Stimulated activated naive B cell treated with anti-CD40 and anti-IgM and Interleukin-4, amounts not matched to agents 10 μg/mL and 1 μg/mL and 100 μg/mL, for 72 hours (primary cell): ENCODE results near the gene ZSWIM6.
"Not testable (repeated sequence)": the region's sequence is repeated elsewhere in the genome, so short reads cannot be mapped to it uniquely, and the experiment has no call there.

Experiments
- ATAC-seq, 2 donors: fragments of 150-1000 bp; cut with Tn5 transposase; replicated peaks; 2 replicates each; pipeline ENCODE4 v1.10.0; 2021; ENCODE audit warnings: moderate library complexity in 1 of 2
- DNase-seq: peaks from one replicate; pipeline ENCODE4 v3.0.0; 2021
- H3K27ac Mint-ChIP-seq: one replicate; pipeline ENCODE4 v1.8.0; 2022; ENCODE audit warnings: mild to moderate bottlenecking, mixed read lengths
- H3K27me3 Mint-ChIP-seq, 2 donors: one replicate each; pipeline ENCODE4 v1.8.0; 2022; ENCODE audit warnings: mixed read lengths in 2 of 2
- H3K36me3 Mint-ChIP-seq, 2 donors: one replicate each; pipeline ENCODE4 v1.8.0; 2022; ENCODE audit warnings: mixed read lengths in 2 of 2, mild to moderate bottlenecking in 1 of 2
- H3K4me1 Mint-ChIP-seq, 2 donors: one replicate each; pipeline ENCODE4 v1.8.0; 2022; ENCODE audit warnings: mixed read lengths in 2 of 2, mild to moderate bottlenecking in 1 of 2
- H3K4me3 Mint-ChIP-seq, 2 donors: one replicate each; pipeline ENCODE4 v1.8.0; 2022; ENCODE audit warnings: mild to moderate bottlenecking in 2 of 2, mixed read lengths in 2 of 2, moderate library complexity in 1 of 2
- H3K9me3 Mint-ChIP-seq, 2 donors: one replicate each; pipeline ENCODE4 v1.8.0; 2022; ENCODE audit warnings: mixed read lengths in 2 of 2, mild to moderate bottlenecking in 1 of 2

ZSWIM6 gene

DNA sequence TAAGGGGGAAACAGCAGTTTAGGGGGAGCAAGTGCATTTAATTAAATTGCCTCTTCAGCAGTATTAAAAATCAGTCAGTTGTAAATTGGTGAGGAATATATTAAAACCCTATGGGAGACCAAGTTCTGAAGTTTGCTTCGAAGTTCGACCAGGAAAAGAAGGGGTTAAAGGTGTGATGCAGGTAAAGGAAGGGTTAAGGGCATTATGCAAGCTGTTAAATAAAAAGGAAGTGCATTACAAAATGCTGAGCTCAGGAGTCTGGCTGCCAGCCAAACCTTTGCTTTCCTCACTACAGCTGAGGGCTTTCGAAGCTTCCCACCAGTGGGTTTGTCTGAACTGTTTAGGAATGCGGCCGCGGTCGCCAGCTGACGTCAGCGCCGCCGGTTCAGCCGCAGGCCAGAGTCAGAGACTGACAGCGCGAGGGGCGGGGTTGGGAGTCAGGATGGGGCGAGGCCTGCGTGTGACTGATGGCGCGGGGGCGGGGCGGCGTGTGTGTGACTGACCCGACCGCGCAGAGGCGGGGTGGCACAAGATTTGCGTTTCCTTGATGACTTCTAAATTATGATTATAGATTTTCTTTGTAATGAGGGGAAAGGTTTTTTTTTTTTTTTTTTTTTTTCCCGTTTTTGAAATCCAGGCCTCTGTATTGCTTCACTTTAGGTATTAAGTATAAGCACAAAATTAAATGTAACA lies 76.6 kb downstream of the ZSWIM6 start:
- Mint-ChIP-seq H3K4me3 (peak overlapping the region; percentile 81 to 82), H3K9me3 (no peaks in the 10 kb centered on the region), H3K4me1 (peaks cover 11 to 51% of the 10 kb centered on the region in 2 donors), H3K27ac (peak overlapping the region; percentile 91), H3K27me3 (no peaks in the 10 kb centered on the region), H3K36me3 (no peaks in the 10 kb centered on the region)
- ATAC-seq (peak; percentile 99 to 100), DNase-seq (peak; percentile 96)

DNA sequence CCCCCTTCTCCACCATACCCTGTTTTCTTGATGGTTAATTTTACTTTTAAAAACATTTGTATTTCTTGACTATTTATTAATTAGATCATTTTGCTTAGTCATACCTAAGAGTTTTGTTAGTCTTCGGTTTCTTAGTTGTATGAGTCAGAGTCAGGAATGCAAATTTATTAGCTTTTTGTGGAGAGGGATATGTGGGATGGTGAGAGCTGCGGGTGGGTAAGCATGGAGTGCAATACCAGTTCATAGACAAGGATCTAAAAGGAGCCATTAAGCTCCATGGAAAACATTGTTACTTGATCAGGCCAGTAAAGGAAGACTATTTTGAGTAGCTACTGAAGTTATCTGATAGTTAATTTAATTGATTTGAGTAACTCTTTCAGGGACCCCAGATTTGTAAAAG lies 77.5 kb downstream of the ZSWIM6 start:
- no peaks in the 10 kb centered on the region for H3K27me3 Mint-ChIP-seq
- no peaks in the 10 kb centered on the region for H3K9me3 Mint-ChIP-seq
- ATAC-seq (no peak), DNase-seq (no peak)
- no peaks in the 10 kb centered on the region for H3K36me3 Mint-ChIP-seq
- H3K4me3 Mint-ChIP-seq: peak overlapping the region in 1 of 2 donors; percentile 4
- peaks cover 16 to 50% of the 10 kb centered on the region in 2 donors for H3K4me1 Mint-ChIP-seq
- H3K27ac Mint-ChIP-seq: no peak overlapping the region

DNA sequence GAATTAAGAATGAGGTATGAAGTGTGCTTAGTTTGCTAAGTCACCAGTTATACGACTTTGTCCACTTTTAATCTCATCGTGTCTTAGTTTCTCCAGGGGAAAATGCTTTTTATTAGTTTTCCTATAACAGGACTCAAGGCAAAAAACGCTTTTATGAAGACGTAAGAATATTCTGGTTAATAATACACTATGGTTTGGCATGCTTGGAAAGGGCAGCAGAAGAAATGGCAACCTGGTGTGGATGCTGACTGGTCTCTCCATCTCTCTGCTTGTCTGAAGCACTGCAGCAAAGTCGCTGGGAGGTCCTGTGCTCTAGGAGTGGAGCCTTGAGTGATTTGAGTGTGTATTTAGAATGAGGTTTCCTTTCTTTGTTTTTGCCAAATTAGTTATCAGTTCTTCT lies 78.8 kb downstream of the ZSWIM6 start:
- Mint-ChIP-seq H3K27ac (peak overlapping the region; percentile 16), H3K9me3 (no peaks in the 10 kb centered on the region), H3K36me3 (no peaks in the 10 kb centered on the region), H3K4me1 (peaks cover 21 to 50% of the 10 kb centered on the region in 2 donors), H3K27me3 (no peaks in the 10 kb centered on the region), H3K4me3 (no peak overlapping the region)
- DNase-seq: no peak
- ATAC-seq: no peak

DNA sequence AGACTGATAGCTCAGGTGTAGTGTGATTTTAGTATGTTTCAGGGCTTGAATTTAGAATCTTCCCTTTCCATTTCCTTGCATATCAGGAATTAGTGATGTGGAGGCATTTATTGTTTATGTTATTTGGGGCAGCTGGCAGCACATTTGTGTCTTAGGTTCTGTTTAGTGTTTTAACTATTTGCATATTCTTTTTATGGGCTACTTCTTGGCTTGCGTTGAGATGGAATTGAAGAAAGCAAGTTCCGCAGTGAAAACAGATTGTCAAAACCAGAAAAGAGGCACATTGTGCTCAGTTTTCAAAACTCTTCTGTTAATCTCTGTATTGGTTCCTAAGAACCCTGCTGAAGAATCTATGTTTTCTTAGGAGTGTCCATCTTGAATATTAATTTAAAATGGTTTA lies 80.3 kb downstream of the ZSWIM6 start:
- no peaks in the 10 kb centered on the region for H3K9me3 Mint-ChIP-seq
- DNase-seq: no peak
- peaks cover 28 to 60% of the 10 kb centered on the region in 2 donors for H3K4me1 Mint-ChIP-seq
- H3K36me3 Mint-ChIP-seq: no peaks in the 10 kb centered on the region
- H3K27me3 Mint-ChIP-seq: no peaks in the 10 kb centered on the region
- no peak overlapping the region for H3K4me3 Mint-ChIP-seq
- ATAC-seq: no peak
- no peak overlapping the region for H3K27ac Mint-ChIP-seq

DNA sequence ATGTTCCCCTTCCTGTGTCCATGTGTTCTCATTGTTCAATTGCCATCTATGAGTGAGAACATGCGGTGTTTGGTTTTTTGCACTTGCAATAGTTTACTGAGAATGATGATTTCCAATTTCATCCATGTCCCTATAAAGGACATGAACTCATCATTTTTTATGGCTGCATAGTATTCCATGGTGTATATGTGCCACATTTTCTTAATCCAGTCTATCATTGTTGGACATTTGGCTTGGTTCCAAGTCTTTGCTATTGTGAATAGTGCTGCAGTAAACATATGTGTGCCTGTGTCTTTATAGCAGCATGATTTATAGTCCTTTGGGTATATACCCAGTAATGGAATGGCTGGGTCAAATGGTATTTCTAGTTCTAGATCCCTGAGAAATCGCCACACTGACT lies 81.1 kb downstream of the ZSWIM6 start:
- not testable (repeated sequence) for DNase-seq
- peaks cover 28 to 58% of the 10 kb centered on the region in 2 donors for H3K4me1 Mint-ChIP-seq

DNA sequence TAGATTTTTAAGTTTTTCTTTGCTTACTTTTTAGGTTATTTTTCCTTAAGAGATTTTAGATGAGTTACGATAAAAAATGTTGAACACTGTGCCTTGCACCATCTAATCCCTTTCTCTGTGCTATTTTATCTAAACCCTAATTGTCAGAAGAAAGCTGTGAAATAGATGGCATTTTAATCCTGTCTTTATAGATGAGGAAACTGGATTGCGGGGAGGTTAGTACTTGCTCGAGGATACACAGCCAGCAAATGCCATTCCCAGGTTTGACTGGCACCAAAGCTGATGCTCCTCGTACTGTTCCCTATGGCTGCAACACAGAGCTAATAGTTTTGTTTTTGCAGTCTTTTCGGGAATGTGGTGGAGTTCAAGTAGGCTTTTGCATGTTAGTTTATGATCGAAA lies 82.7 kb downstream of the ZSWIM6 start:
- Mint-ChIP-seq H3K4me1 (peaks cover 20 to 48% of the 10 kb centered on the region in 2 donors), H3K27me3 (no peaks in the 10 kb centered on the region), H3K36me3 (no peaks in the 10 kb centered on the region), H3K9me3 (no peaks in the 10 kb centered on the region), H3K4me3 (no peak overlapping the region), H3K27ac (no peak overlapping the region)
- DNase-seq (no peak), ATAC-seq (no peak)

More for the DNA sequence above, 81.1 kb downstream of the ZSWIM6 start:
- H3K4me3 Mint-ChIP-seq, H3K9me3 Mint-ChIP-seq, H3K36me3 Mint-ChIP-seq, H3K27ac Mint-ChIP-seq, ATAC-seq, H3K27me3 Mint-ChIP-seq: not testable (repeated sequence)

DNA sequence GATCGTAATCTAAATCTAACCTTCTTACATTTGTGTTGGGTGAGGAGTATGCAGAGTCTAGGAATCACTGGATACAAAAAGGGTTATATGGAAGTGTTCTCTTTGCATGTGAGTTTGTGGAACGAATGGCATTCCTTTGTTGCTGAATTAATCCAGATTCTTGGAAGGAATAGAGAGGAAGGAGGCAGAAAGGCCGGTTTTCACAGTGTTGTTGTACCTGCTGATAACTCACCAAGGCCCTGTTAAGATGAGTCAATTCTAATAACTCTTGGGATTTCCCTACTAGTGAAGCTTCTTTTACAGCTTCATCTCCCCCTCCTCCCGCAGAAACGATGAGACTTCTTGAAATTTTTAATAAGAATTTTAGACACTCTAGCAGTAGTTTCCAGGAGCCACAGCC lies 84.0 kb downstream of the ZSWIM6 start:
- Mint-ChIP-seq H3K27ac (no peak overlapping the region), H3K36me3 (no peaks in the 10 kb centered on the region), H3K4me1 (peaks cover 22 to 47% of the 10 kb centered on the region in 2 donors), H3K9me3 (peaks cover 0 to under 1% of the 10 kb centered on the region in 2 donors), H3K4me3 (no peak overlapping the region), H3K27me3 (no peaks in the 10 kb centered on the region)
- ATAC-seq: peak; percentile 54 to 78
- no peak for DNase-seq

DNA sequence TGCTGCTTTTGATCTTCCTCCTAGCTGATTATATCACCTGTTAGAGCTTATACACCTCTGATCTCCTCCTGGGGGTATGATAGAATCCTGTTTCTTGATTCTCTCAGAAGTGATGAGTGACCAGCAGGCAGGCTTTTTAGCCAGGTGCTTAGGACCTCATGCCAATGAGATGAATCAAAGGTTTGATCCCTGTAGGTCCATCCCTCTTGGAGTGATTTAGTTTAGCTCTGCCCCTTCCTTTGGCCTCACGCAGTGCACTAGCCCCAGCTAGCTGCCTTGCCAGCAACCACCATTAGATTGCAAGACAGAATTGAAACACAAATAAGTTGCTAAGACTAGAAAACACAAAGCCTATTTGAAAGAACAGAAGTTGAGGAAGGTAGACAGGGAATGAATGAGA lies 84.4 kb downstream of the ZSWIM6 start:
- Mint-ChIP-seq H3K9me3 (peaks cover 2 to 5% of the 10 kb centered on the region in 2 donors), H3K27ac (no peak overlapping the region), H3K4me3 (no peak overlapping the region), H3K27me3 (no peaks in the 10 kb centered on the region), H3K4me1 (peaks cover 22 to 47% of the 10 kb centered on the region in 2 donors), H3K36me3 (peaks cover 0 to 4% of the 10 kb centered on the region in 2 donors)
- ATAC-seq: peak; percentile 27 to 31
- DNase-seq: no peak

DNA sequence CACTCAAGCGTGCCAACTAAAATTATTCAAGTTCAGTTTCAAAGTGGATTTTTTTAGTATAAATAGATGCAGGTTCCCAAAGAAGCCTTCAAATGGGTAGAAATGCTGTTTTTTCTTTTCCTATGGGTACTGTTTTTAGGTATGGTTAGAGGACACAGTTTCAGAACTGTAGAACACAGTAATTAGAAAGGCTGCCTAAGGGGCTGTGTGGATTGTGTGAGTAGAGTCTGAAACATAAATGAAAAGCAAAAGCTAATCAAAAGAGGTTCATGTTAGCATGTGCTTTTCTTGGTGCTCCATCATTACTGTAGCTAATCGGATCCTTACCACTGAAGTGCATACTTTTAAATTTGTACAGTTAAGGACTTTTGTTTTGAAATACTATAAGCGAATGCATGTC lies 85.3 kb downstream of the ZSWIM6 start:
- H3K4me1 Mint-ChIP-seq: peaks cover 25 to 45% of the 10 kb centered on the region in 2 donors
- H3K27ac Mint-ChIP-seq: no peak overlapping the region
- H3K4me3 Mint-ChIP-seq: no peak overlapping the region
- H3K27me3 Mint-ChIP-seq: no peaks in the 10 kb centered on the region
- ATAC-seq: no peak
- peaks cover 2 to 7% of the 10 kb centered on the region in 2 donors for H3K9me3 Mint-ChIP-seq
- DNase-seq: no peak
- H3K36me3 Mint-ChIP-seq: peaks cover 3 to 13% of the 10 kb centered on the region in 2 donors

DNA sequence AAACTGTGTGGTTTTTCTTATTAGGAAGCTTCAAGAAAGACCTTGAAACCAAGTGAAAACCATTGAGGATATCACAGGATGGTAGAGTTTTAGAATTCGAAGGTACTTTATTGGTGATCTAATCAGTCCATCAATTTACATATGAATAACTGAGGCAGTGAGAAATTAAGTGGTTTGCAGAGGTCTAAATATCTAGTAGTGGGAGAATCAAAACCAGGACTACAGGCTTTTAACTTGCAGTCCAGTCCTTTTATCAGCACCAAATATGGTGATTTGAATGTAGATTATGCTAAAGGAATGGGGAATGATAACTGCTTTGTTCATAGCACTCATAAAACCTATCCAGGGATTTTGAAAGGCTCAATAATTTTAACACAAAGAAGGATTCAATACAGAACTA lies 85.8 kb downstream of the ZSWIM6 start:
- Mint-ChIP-seq H3K4me1 (peaks cover 26 to 47% of the 10 kb centered on the region in 2 donors), H3K9me3 (peaks cover 2 to 7% of the 10 kb centered on the region in 2 donors), H3K27ac (no peak overlapping the region), H3K4me3 (no peak overlapping the region), H3K27me3 (no peaks in the 10 kb centered on the region), H3K36me3 (peaks cover 3 to 14% of the 10 kb centered on the region in 2 donors)
- DNase-seq: no peak
- no peak for ATAC-seq

DNA sequence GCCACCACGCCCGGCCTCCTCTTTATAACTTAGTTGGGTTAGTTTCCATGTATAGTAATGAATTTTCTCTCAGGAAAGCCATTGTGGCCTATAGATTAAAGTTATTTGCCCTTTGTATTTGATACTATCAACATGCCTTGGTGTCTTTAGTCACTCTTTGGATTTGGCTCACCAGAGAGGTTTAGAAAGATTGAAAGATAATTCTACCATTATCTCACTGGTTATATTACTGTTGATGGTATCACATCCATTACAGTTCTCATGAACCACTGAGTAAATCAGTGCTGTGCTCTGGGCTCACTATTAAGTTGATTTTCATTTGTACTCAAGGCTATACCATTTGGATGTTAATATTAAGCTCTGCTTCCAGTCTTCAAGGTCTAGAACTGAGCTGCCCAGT lies 87.0 kb downstream of the ZSWIM6 start:
- no peak overlapping the region for H3K27ac Mint-ChIP-seq
- peaks cover 2 to 7% of the 10 kb centered on the region in 2 donors for H3K9me3 Mint-ChIP-seq
- no peak for DNase-seq
- H3K36me3 Mint-ChIP-seq: peaks cover 3 to 17% of the 10 kb centered on the region in 2 donors
- no peak overlapping the region for H3K4me3 Mint-ChIP-seq
- peaks cover 26 to 50% of the 10 kb centered on the region in 2 donors for H3K4me1 Mint-ChIP-seq
- ATAC-seq: no peak
- no peaks in the 10 kb centered on the region for H3K27me3 Mint-ChIP-seq

DNA sequence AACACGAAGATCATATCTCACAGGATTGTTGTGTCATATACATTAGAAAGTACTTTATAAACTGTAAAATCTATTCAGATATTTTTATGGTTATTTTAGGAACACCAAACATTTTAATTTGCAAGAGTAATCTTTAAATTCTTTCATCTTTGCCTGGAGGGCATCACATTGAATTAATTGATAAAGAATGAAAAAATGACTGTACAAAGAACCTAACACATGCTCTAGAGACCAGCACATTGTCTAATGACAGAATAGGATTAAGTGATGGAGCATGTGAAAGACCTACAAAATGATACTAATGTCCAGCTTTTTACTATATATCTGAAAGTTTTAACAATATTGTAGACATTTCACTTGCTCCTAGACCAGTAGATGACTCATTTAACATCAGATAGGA lies 88.0 kb downstream of the ZSWIM6 start:
- Mint-ChIP-seq H3K27me3 (no peaks in the 10 kb centered on the region), H3K4me1 (peaks cover 26 to 53% of the 10 kb centered on the region in 2 donors), H3K4me3 (no peak overlapping the region), H3K36me3 (peaks cover 3 to 17% of the 10 kb centered on the region in 2 donors), H3K9me3 (peaks cover 2 to 7% of the 10 kb centered on the region in 2 donors), H3K27ac (no peak overlapping the region)
- ATAC-seq (no peak), DNase-seq (no peak)

DNA sequence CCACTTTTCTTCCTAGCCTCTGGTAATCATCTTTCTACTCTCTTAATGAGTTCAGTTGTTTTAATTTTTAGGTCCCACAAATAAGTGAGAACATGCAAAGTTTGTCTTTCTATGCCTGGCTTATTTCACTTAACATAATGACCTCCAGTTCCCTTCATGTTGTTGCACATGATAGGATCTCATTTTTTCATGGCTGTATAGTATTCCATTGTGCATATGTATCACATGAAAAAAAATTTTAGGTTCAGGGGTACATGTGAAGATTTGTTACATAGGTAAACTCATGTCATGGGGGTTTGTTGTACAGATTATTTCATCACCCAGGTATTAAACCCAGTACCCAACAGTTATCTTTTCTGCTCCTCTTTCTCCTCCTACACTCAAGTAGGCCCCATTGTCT lies 89.2 kb downstream of the ZSWIM6 start:
- H3K4me3 Mint-ChIP-seq, H3K27ac Mint-ChIP-seq, H3K27me3 Mint-ChIP-seq, H3K9me3 Mint-ChIP-seq, ATAC-seq, DNase-seq: not testable (repeated sequence)
- Mint-ChIP-seq H3K36me3 (peaks cover 7 to 17% of the 10 kb centered on the region in 2 donors), H3K4me1 (peaks cover 24 to 50% of the 10 kb centered on the region in 2 donors)

DNA sequence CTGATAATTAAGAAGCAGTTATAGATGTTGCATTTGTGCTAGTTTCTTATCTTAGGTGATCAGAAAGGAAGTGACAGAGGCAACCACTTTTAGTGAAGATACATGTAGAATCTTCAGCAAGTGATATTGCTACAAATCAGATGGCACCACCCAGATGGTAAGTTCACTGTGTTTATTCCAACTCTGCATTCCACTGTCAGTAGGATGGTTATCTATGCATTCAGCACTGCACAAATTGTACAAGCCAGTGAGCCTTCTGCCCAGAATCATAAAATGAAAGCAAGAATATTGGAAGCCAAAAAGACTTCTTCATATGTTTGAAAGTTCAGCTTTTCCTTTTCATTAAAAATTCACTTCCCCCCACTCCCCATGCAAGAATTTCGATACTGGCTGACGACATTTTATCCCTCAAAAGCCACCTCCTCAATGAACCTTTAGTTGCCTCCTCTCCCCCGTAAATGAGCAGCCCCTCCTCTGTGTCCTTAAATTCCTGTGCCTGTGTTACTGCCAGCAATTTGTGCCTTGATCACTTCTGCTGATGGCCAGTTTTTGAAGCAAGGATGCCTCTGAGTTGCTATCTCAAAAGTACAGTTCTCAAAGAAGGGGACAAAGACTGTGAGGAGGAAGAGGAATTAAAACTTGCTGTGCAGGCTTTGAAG lies 91.6 kb downstream of the ZSWIM6 start:
- no peak overlapping the region for H3K4me3 Mint-ChIP-seq

DNA sequence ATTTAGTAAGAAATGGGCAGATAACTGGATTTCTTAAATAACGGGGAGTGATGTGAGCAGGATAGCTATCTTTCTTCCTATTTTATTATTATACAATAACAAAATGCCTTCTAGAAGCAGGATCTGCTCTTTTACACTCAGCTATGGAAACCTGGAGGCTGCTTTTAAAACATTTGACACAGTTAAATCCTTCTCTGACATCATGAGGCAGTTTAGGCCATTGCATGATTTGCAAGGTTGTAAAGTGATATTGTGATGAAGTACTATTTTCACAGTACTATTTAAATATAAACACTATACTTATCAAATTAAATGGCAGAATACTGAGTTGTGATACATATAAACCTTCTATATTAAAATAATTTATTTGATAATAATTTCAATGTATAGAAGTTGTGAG lies 93.9 kb downstream of the ZSWIM6 start:
- Mint-ChIP-seq H3K27ac (no peak overlapping the region), H3K27me3 (no peaks in the 10 kb centered on the region), H3K9me3 (peaks cover 2 to 7% of the 10 kb centered on the region in 2 donors), H3K4me1 (peaks cover 26 to 43% of the 10 kb centered on the region in 2 donors), H3K4me3 (no peak overlapping the region), H3K36me3 (peaks cover 11 to 17% of the 10 kb centered on the region in 2 donors)
- ATAC-seq: no peak
- no peak for DNase-seq

More for the DNA sequence above, 91.6 kb downstream of the ZSWIM6 start:
- H3K36me3 Mint-ChIP-seq: peaks cover 7 to 17% of the 10 kb centered on the region in 2 donors
- DNase-seq: no peak
- H3K9me3 Mint-ChIP-seq: peaks cover 2 to 7% of the 10 kb centered on the region in 2 donors
- H3K4me1 Mint-ChIP-seq: peaks cover 18 to 33% of the 10 kb centered on the region in 2 donors
- no peak for ATAC-seq
- no peaks in the 10 kb centered on the region for H3K27me3 Mint-ChIP-seq
- peak overlapping the region; percentile 53 for H3K27ac Mint-ChIP-seq
